K562 (cell line): ENCODE results near the gene CUL2. TPM values are rescaled to one million over a fixed set of nuclear protein-coding genes. Genes with fewer than 3 reads are reported as not detected.

Source experiments
- BCLAF1 ChIP-seq, 2 experiments: fragments of 450-650 bp in 1 of 2; IDR thresholded peaks; 2 replicates each; pipeline ENCODE4 v1.6.1; 2011 to 2017; ENCODE audit warnings: low read depth in 2 of 2, antibody characterized with exemption in 1 of 2, borderline replicate concordance in 1 of 2, low read length in 1 of 2, mild to moderate bottlenecking in 1 of 2, mixed read lengths in 1 of 2; ENCODE audit not compliant: control insufficient read depth in 1 of 2
- CEBPZ ChIP-seq: fragments of 150-350 bp; IDR thresholded peaks from 2 replicates; pipeline ENCODE4 v1.6.1; 2014; ENCODE audit warnings: low read depth, mild to moderate bottlenecking, low read length, borderline replicate concordance
- MAX ChIP-seq: sonication (generic); formaldehyde crosslinking; IDR thresholded peaks from 2 replicates; pipeline ENCODE4 v1.9.0; 2022; ENCODE audit warnings: mild to moderate bottlenecking, missing genetic modification reagents
- PHB2 ChIP-seq: fragments of 450-650 bp; IDR thresholded peaks from 2 replicates; pipeline ENCODE4 v1.6.1; 2017; ENCODE audit warnings: low read depth
- polyA plus RNA-seq, 8 experiments: library from polyadenylated mRNA; depleted of rRNA in 4 of 8; stranded (reverse) in 5 of 8; unstranded in 3 of 8; fragments of >200 nt; fragmentation: Nextera tagmentation in 2 of 8; fragmentation: Illumina TruSeq in 1 of 8; extraction: Ambion mirVana in 2 of 8; extraction: Trizol in 1 of 8; gene quantifications; 2 replicates each; pipeline versions ENCODE4 v1.2.1 to v1.2.3, GENCODE V29; 2011 to 2014; ENCODE audit warnings: inconsistent platforms in 1 of 8, missing spikeins in 1 of 8
- total RNA-seq, 7 experiments: library from RNA; depleted of rRNA in 6 of 7; stranded (reverse); fragments of >200 nt in 6 of 7; fragmentation: Illumina TruSeq in 2 of 7; extraction: Trizol in 2 of 7; gene quantifications; 2 replicates each; pipeline versions ENCODE4 v1.2.1 to v1.2.3, GENCODE V29; 2011 to 2021; ENCODE audit warnings: low replicate concordance in 1 of 7

The CUL2 gene
- total and polyA plus RNA-seq, 9 of the 15 experiments (the other 6 are each of a cell fraction or from before 2014, with no cell fraction given), result 17.3 to 46.3 (median 41.2) TPM

GRCh38 chr10:35070521-35070920, 19.6 kb downstream of the CUL2 start (continued):
- TF ChIP-seq CEBPZ (no peak), BCLAF1 (IDR thresholded peaks at IDR 0.05; ENCODE audit: borderline replicate concordance in 1 of 2, control insufficient read depth in 1 of 2, low read depth in 2 of 2, low read length in 1 of 2) (no peak), MAX (CRISPR knock-in tag) (no peak), PHB2 (no peak)
